HG02938 (cell line): ENCODE measurements around the gene CSF1.

Experiments
- ATAC-seq: cut with Tn5 transposase; IDR thresholded peaks from one replicate; pipeline ENCODE4 v1.9.1; 2021; ENCODE audit warnings: mild to moderate bottlenecking, moderate library complexity; ENCODE audit not compliant: unreplicated experiment

CSF1 gene

GRCh38 chr1:109975718-109976117 is 65.1 kb downstream of the CSF1 start:
- no peak for ATAC-seq

GRCh38 chr1:109976762-109977161 is 66.1 kb downstream of the CSF1 start:
- ATAC-seq = no peak

GRCh38 chr1:109977225-109977624 is 66.6 kb downstream of the CSF1 start:
- ATAC-seq = no peak

DNA sequence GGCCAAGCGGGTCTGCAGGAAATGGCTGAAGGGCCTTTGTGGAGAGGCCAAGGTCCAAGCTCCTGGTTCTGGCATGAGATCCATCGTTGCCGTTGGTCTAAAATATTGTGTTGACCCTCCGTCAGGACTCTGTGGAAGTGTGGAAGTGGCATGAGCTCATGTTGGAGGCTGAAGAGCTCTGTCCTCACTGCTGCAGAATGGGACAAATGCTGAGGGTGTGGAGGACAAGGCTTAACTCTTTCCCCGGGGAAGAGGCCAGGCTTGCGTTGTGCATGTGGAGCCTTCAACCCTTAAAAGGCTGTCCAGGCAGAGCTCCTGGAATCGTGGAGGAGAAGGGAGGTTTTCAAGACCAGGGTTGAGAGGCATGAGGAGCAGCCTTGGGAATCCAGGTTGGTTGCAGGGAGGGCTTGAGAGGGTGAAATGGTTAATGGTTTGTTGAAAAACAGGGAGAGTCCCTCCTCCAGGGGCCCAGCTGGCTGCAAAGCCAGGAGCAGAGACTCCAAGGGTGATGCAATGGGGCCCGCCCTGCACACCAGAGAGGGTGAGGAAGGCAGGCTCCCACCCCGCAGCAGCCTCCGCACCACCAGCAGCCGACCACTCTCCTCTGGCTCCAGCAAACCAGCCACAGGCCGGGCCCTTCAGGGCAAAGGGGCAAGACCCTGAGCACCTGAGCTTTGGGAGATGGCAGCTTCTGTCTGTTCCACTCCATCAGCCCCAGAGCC is 67.2 kb downstream of the CSF1 start:
- ATAC-seq = no peak

DNA sequence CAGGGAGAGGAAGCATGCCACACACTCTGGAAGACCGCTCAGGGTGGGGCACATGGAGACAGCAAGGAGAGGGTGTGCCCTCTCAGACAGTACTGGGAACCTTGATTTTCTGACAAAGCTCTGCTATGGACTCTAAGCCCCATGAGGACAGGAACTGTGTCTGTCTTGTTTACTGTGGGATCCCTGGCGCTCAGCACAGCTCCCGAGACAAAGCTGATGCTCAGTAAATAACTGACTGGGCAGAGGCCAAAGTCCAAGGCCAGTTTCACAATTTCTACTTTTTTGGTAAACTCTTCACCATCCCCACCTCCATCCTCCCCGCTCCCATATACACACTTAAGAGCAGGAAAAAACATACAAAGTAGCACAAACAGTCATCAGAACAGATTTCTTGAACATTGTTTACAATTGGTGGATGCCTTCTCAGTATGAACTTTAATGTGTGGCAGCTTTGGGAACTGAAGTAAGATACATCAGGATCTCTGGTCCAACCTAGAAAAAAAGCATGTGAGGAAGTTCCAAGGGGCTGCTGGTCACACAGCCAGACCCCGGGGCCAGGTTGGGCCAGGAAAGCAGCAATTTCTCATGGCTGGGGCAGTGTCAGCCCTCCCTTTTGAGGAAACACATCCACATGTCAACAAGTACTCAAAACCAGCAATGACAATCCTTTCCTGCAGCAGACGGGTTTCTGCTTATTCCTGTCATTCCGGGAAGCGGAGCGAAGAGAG is 68.3 kb downstream of the CSF1 start:
- ATAC-seq = no peak

- ATAC-seq = no peak
Observed at GRCh38 chr1:109979489-109980091, 68.9 kb downstream of the CSF1 start.
